Stimulated activated CD4-positive, alpha-beta T cell treated with anti-CD3 and anti-CD28 coated beads, Interleukin-15, amount 100 ng/mL, for 48 hours (primary cell): ENCODE measurements around the gene CHD3.

ENCODE experiments used
- DNase-seq, 2 donors: peaks; one replicate each; pipeline ENCODE4 v3.0.0-alpha.2; 2020; ENCODE audit warnings: low read depth in 2 of 2

Gene CHD3

GRCh38 chr17:7894226-7894625 is 5.6 kb downstream of the CHD3 start:
- DNase-seq, result no peak

GRCh38 chr17:7894866-7895265 is 6.3 kb downstream of the CHD3 start:
- DNase-seq, result no peak

- DNase-seq, result no peak
Measured at GRCh38 chr17:7897090-7897489, 8.5 kb downstream of the CHD3 start.

- DNase-seq, result no peak
Measured at GRCh38 chr17:7897773-7898172, 9.2 kb downstream of the CHD3 start.

GRCh38 chr17:7903154-7904103 is 14.8 kb downstream of the CHD3 start:
- DNase-seq, result no peak

GRCh38 chr17:7909089-7909488 is 20.5 kb downstream of the CHD3 start:
- no peak for DNase-seq

- DNase-seq, result no peak
Measured at GRCh38 chr17:7910281-7910680, 21.7 kb downstream of the CHD3 start.

- DNase-seq, result no peak
Measured at GRCh38 chr17:7910711-7911110, 22.1 kb downstream of the CHD3 start.

- no peak for DNase-seq
Measured at GRCh38 chr17:7911116-7911515, 22.5 kb downstream of the CHD3 start.

- DNase-seq, result no peak
Measured at GRCh38 chr17:7912927-7913524, 24.4 kb downstream of the CHD3 start.

GRCh38 chr17:7915179-7915610 is 26.6 kb downstream of the CHD3 start:
- DNase-seq, result no peak

GRCh38 chr17:7915611-7916384 is 27.2 kb downstream of the CHD3 start, which contains the start of gene RNF227:
Gene RNF227, minus strand, starts transcription at chr17:7916289. Its CDS starts 94 bp downstream, at chr17:7916195.
- DNase-seq, result peak; percentile 86 to 88

GRCh38 chr17:7916385-7916682 is 27.7 kb downstream of the CHD3 start:
- DNase-seq, result no peak

GRCh38 chr17:7916808-7917207 is 28.2 kb downstream of the CHD3 start:
- no peak for DNase-seq

- DNase-seq, result no peak
Measured at GRCh38 chr17:7922269-7922844, 33.8 kb downstream of the CHD3 start.

- DNase-seq, result peak; percentile 64 to 75
Measured at GRCh38 chr17:7922845-7923628, 34.4 kb downstream of the CHD3 start.

- DNase-seq, result no peak
Measured at GRCh38 chr17:7927596-7927995, 39.0 kb downstream of the CHD3 start.

GRCh38 chr17:7929158-7930023 is 40.8 kb downstream of the CHD3 start, which contains the start of gene KCNAB3:
Gene KCNAB3, minus strand, starts transcription at chr17:7929856. Its CDS starts 421 bp downstream, at chr17:7929435.
- DNase-seq, result peak; percentile 36 to 46

GRCh38 chr17:7930841-7931631 is 42.4 kb downstream of the CHD3 start:
- DNase-seq, result no peak
